GM18508 (cell line): ENCODE data around the gene CCT6A.
"Not testable (repeated sequence)": the region's sequence is repeated elsewhere in the genome, so short reads cannot be mapped to it uniquely, and the experiment has no call there.

Experiments used
- ATAC-seq: cut with Tn5 transposase; IDR thresholded peaks from one replicate; pipeline ENCODE4 v1.9.1; 2021; ENCODE audit warnings: moderate number of reproducible peaks; ENCODE audit not compliant: insufficient read depth, unreplicated experiment

CCT6A gene

GRCh38 chr7:56051339-56052191 is at the start of gene CCT6A, which contains the start of gene PSPH:
Gene CCT6A (plus strand): TSS chr7:56051765. CDS start chr7:56051849, 84 bp downstream.
Gene PSPH (minus strand): TSS chr7:56051444. CDS start chr7:56021212, 30,232 bp downstream.
- ATAC-seq: peak; percentile 78

- ATAC-seq: no peak
These were observed 47.8 kb upstream of the CCT6A start for GRCh38 chr7:56003749-56004148.

GRCh38 chr7:56007167-56007652 is 44.4 kb upstream of the CCT6A start:
- no peak for ATAC-seq

- no peak for ATAC-seq
These were observed 43.7 kb upstream of the CCT6A start for GRCh38 chr7:56007891-56008290.

- no peak for ATAC-seq
These were observed 41.9 kb upstream of the CCT6A start for GRCh38 chr7:56009695-56010094.

- not testable (repeated sequence) for ATAC-seq
These were observed 34.5 kb upstream of the CCT6A start for GRCh38 chr7:56017015-56017414.

- ATAC-seq: no peak
These were observed 32.1 kb upstream of the CCT6A start for GRCh38 chr7:56019501-56019900.

- no peak for ATAC-seq
These were observed 28.1 kb upstream of the CCT6A start for GRCh38 chr7:56023500-56023899.

- ATAC-seq: no peak
These were observed 25.0 kb upstream of the CCT6A start for GRCh38 chr7:56026538-56026937.

GRCh38 chr7:56028942-56029630 is 22.5 kb upstream of the CCT6A start:
- ATAC-seq: no peak

- no peak for ATAC-seq
These were observed 21.2 kb upstream of the CCT6A start for GRCh38 chr7:56030340-56030739.

GRCh38 chr7:56031556-56031955 is 20.0 kb upstream of the CCT6A start:
- ATAC-seq: not testable (repeated sequence)

GRCh38 chr7:56032578-56032977 is 19.0 kb upstream of the CCT6A start:
- ATAC-seq: not testable (repeated sequence)

- ATAC-seq: peak; percentile 91
These were observed 17.7 kb upstream of the CCT6A start for GRCh38 chr7:56033671-56034432.

- ATAC-seq: no peak
These were observed 10.8 kb upstream of the CCT6A start for GRCh38 chr7:56040730-56041129.

- not testable (repeated sequence) for ATAC-seq
These were observed 5.8 kb upstream of the CCT6A start for GRCh38 chr7:56045758-56046157.

- ATAC-seq: no peak
These were observed 4.7 kb upstream of the CCT6A start for GRCh38 chr7:56046721-56047445.

- ATAC-seq: not testable (repeated sequence)
These were observed 4.0 kb upstream of the CCT6A start for GRCh38 chr7:56047446-56048116.

GRCh38 chr7:56048245-56048644 is 3.3 kb upstream of the CCT6A start:
- ATAC-seq: no peak
